Spleen (tissue), 7 donors: ENCODE results near the gene SENP7.

Source experiments
- CTCF ChIP-seq, 11 experiments: fragments of 200-600 bp in 7 of 11; fragments of 450-650 bp in 4 of 11; sonication (generic) in 4 of 11; IDR thresholded peaks in 8 of 11; conservative IDR thresholded peaks in 3 of 11; 1 replicate in 7 of 11; 2 replicates in 4 of 11; pipeline versions ENCODE4 v1.4.0 to v1.8.0; 2016 to 2021; ENCODE audit warnings: antibody characterized with exemption in 11 of 11, inconsistent platforms in 4 of 11, mild to moderate bottlenecking in 1 of 11
- POLR2A ChIP-seq, 3 donors: fragments of 450-650 bp; IDR thresholded peaks; one replicate each; pipeline ENCODE4 v1.5.1; 2017; ENCODE audit warnings: antibody characterized with exemption in 3 of 3, mild to moderate bottlenecking in 1 of 3
- POLR2AphosphoS5 ChIP-seq, 3 donors: sonication (generic); formaldehyde crosslinking; IDR thresholded peaks; one replicate each; pipeline ENCODE4 v1.5.1; 2017; ENCODE audit warnings: antibody characterized with exemption in 3 of 3
- donor health status: DM: no; HTN: no; CAD: no; lungs with moderate emphysema.
- donor health status: DM: no; HTN: no; CAD: no.
- donor health status: DM: no; HTN: no; CAD: no.

- no peak for TF ChIP-seq CTCF (IDR thresholded peaks at IDR 0.05 in 8 of 11, conservative IDR thresholded peaks at IDR 0.05 in 3 of 11)
- no peak for TF ChIP-seq POLR2AphosphoS5 (IDR thresholded peaks at IDR 0.05)
- no peak for TF ChIP-seq POLR2A (IDR thresholded peaks at IDR 0.05)
Measured at GRCh38 chr3:101340591-101340990, 172.4 kb downstream of the SENP7 start.
